Thyroid gland (tissue), 4 donors: ENCODE results near the gene PTPMT1. TPM values are rescaled to one million over a fixed set of nuclear protein-coding genes. Genes with fewer than 3 reads are reported as not detected.

ENCODE experiments used
- DNase-seq, 2 donors: peaks; one replicate each; pipeline ENCODE4 v3.0.0-alpha.2; 2019
- H3K27ac ChIP-seq, 3 donors: fragments of 200-600 bp; sonication (generic); 1 replicate in 2 of 3; 2 replicates in 1 of 3; pipeline ENCODE4 v1.5.1; 2016 to 2019; ENCODE audit warnings: mild to moderate bottlenecking in 1 of 3, moderate library complexity in 1 of 3
- H3K27me3 ChIP-seq: fragments of 200-600 bp; sonication (generic); one replicate; pipeline ENCODE4 v1.5.1; 2019
- H3K36me3 ChIP-seq, 2 donors: fragments of 200-600 bp; sonication (generic); one replicate each; pipeline ENCODE4 v1.5.1; 2016 to 2019
- H3K4me1 ChIP-seq, 2 donors: fragments of 200-600 bp; sonication (generic); one replicate each; pipeline ENCODE4 v1.5.1; 2017 to 2019
- H3K4me3 ChIP-seq, 3 donors: fragments of 200-600 bp; sonication (generic); replicated peaks in 1 of 3; 1 replicate in 2 of 3; 2 replicates in 1 of 3; pipeline ENCODE4 v1.5.1; 2016; ENCODE audit warnings: mild to moderate bottlenecking in 1 of 3
- H3K9me3 ChIP-seq: fragments of 200-600 bp; sonication (generic); one replicate; pipeline ENCODE4 v1.5.1; 2017
- POLR2A ChIP-seq, 2 donors: fragments of 450-650 bp; IDR thresholded peaks; one replicate each; pipeline ENCODE4 v1.6.1; 2017; ENCODE audit warnings: antibody characterized with exemption in 2 of 2, mild to moderate bottlenecking in 2 of 2, moderate library complexity in 1 of 2
- WGBS, 2 donors: methylation state at CpG; one replicate each; pipeline ENCODE4 v1.1.5; 2017; 5-methylcytosine and 5-hydroxymethylcytosine counted together
- intact Hi-C: fragments of 100-400 bp; cut with DNase I; formaldehyde crosslinking; loops from one replicate; pipeline ENCODE4 v1.15.1; 2023
- total RNA-seq, 4 donors: library from RNA; depleted of rRNA; stranded (reverse); fragments of >200 nt; gene quantifications; one replicate each; pipeline ENCODE4 v1.2.3, GENCODE V29; 2016
- TF ChIP-seq, protein P1 (sequence below), 6 experiments: fragments of 200-600 bp in 3 of 6; fragments of 450-650 bp in 3 of 6; sonication (generic) in 3 of 6; IDR thresholded peaks; one replicate each; pipeline ENCODE4 v1.5.1; 2016 to 2019; ENCODE audit warnings: antibody characterized with exemption in 6 of 6, mild to moderate bottlenecking in 2 of 6, inconsistent platforms in 1 of 6, moderate library complexity in 1 of 6

The PTPMT1 gene
- total RNA-seq, 4 donors from 2014 or later, result 93.9 to 149 (median 125) TPM

DNA sequence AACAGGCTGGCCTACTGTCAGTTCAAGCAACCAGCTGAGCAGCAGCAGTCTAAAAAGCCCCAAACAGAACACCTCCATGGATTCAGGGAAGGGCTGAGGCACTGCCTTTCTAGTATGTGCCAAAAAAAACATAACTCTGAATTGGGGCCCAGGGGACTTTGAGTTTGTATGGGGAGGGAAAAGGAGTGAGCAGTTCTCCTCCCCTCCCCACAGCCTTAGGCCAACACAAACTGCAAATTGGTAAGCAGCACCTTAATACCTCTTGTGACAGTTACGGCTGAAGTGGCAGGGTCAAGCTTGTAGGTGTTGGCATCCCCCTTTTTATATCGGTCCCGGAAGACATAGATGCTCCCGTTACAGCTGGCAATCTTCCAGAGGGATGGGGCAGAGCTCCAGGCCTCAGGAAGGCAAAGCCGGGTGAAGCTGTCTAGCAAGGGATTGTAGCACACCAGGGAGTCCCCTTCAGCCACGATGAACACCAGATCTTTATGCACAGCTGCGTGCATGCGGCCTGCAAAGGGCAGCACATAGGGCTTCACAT, 7.4 kb downstream of the PTPMT1 start:
- H3K27ac ChIP-seq, result no peak overlapping the region
- H3K4me3 ChIP-seq, result no peak overlapping the region
- H3K4me1 ChIP-seq, result peaks cover 1 to 14% of the 10 kb centered on the region in 2 donors
- H3K27me3 ChIP-seq, result no peaks in the 10 kb centered on the region
- H3K36me3 ChIP-seq, result peaks cover 21 to 41% of the 10 kb centered on the region in 2 donors
- H3K9me3 ChIP-seq, result no peaks in the 10 kb centered on the region
- intact Hi-C loops, result no loop called here
- TF ChIP-seq, protein P1, sequence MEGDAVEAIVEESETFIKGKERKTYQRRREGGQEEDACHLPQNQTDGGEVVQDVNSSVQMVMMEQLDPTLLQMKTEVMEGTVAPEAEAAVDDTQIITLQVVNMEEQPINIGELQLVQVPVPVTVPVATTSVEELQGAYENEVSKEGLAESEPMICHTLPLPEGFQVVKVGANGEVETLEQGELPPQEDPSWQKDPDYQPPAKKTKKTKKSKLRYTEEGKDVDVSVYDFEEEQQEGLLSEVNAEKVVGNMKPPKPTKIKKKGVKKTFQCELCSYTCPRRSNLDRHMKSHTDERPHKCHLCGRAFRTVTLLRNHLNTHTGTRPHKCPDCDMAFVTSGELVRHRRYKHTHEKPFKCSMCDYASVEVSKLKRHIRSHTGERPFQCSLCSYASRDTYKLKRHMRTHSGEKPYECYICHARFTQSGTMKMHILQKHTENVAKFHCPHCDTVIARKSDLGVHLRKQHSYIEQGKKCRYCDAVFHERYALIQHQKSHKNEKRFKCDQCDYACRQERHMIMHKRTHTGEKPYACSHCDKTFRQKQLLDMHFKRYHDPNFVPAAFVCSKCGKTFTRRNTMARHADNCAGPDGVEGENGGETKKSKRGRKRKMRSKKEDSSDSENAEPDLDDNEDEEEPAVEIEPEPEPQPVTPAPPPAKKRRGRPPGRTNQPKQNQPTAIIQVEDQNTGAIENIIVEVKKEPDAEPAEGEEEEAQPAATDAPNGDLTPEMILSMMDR (IDR thresholded peaks at IDR 0.05), result no peak
- no peak for DNase-seq
- WGBS, 2 donors, result 57 to 59% methylated on average over 7 to 8 of the region's 8 CpGs

DNA sequence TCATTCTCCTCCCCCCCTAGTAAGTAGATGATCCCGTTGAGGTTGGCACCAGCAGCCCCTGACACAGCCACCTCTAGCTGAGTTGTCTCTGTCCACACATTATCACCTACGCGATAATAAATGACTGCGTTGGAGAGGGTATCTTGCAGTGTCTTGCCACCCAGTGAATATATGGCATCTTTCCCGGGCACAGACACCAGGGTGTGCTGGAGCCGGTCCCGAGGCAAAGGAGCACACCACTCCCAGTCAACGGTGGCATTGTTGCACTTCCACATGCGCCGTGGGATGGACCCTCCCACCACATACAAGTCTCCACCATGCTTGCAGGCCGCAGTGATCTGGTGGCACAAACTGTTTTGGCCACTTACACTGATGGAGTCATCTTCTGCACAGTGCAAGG, 7.9 kb downstream of the PTPMT1 start:
- TF ChIP-seq, protein P1 (IDR thresholded peaks at IDR 0.05), result no peak
- peaks cover 21 to 41% of the 10 kb centered on the region in 2 donors for H3K36me3 ChIP-seq
- H3K4me3 ChIP-seq, result no peak overlapping the region
- no peaks in the 10 kb centered on the region for H3K27me3 ChIP-seq
- WGBS, 2 donors, result 82 to 90% methylated on average over 11 of the region's 11 CpGs
- H3K9me3 ChIP-seq, result no peaks in the 10 kb centered on the region
- no peak overlapping the region for H3K27ac ChIP-seq
- intact Hi-C loops, result no loop called here
- peaks cover 7 to 19% of the 10 kb centered on the region in 2 donors for H3K4me1 ChIP-seq
- no peak for DNase-seq

DNA sequence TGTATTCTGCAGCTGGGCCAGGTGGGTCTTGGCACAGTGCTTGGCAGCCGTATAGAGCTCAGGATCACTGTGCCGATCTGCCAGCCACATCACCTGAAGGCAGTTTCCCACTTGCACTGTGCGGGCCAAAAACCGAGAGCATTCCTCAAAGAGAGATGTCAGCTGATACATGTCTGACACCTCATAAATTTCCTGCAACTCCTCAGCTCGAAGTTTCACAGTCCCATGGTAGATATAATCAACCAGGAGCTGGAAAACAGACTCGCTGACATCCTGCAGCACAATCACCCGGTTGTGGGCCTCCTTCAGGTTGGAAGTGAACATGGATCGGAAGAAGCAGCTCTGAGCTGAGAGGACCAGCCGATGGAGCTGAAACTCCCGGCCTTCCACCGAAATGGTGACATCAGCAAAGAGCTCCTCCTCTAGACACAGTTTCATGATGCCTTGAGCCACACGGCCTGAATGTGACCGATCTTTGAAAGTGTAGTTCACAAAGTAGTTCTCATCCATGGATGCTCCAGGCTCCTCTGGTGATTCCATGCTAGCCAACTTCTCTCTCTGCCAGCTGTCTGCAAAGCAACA, 12.2 kb downstream of the PTPMT1 start:
- WGBS, 2 donors, result 80 to 82% methylated on average over 13 of the region's 13 CpGs
- no peak for DNase-seq
- Histone ChIP-seq H3K27ac (no peak overlapping the region), H3K4me1 (peaks cover 11 to 28% of the 10 kb centered on the region in 2 donors), H3K9me3 (no peaks in the 10 kb centered on the region), H3K4me3 (peak overlapping the region in 1 of 3 donors; percentile 95), H3K36me3 (peaks cover 35 to 46% of the 10 kb centered on the region in 2 donors), H3K27me3 (no peaks in the 10 kb centered on the region)
- TF ChIP-seq POLR2A (IDR thresholded peaks at IDR 0.05), result no peak
- TF ChIP-seq, protein P1 (IDR thresholded peaks at IDR 0.05), result no peak
- intact Hi-C loops, result no loop called here

DNA sequence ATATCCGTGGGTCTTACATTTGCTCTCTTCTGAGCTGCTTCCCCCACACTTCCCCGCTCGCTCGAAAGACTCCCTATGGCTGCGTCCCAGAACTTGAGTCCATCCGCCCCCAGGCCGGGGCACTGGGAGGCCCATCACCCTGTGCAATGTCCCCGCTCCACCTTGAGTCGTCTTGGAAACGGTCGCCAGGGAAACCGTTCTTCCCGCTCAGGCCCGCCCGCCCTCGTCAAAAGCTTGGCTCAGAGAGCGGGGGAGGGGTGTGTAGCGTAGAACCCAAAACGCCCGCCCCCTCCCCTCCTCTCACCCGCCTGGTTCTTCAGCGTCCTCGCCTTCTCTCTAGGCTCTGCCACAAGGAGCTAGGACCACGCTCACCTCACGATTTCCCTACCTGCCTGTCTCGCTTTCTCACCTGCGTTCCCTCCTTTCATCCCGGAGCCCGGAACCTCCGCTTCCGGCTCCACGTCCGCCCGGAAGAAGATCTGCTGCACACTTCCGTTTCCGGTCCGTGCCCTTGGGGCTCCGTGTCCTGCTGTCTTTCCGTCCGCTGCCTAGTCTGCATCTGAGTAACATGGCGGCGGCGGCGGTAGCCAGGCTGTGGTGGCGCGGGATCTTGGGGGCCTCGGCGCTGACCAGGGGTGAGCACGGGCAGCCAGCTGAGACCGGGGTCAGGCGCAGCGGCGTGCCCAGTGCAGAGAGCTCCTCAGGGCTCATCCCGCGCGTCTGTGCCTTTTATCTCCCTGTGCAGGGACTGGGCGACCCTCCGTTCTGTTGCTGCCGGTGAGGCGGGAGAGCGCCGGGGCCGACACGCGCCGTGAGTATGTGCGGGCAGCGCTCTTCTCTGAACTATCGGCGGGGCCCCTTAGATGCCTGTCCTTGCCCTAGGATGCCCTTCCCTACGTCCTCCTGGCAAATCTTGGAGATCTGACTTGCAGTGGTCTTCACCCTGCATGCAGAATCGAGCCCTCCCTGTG, 13.4 kb downstream of the PTPMT1 start, which contains the start of the genes KBTBD4 and NDUFS3:
Gene KBTBD4, minus strand, starts transcription at position 447 of the 971 bp plus-strand sequence. Its CDS starts 19 bp downstream, at position 428.
Gene NDUFS3, plus strand, starts transcription at position 551 of the 971 bp plus-strand sequence. Its CDS starts 18 bp downstream, at position 569.
- H3K4me3 ChIP-seq, result peak within 1 kb of the TSS; percentile 87 to 95 (median 93)
- intact Hi-C loops, result no loop called here
- H3K27ac ChIP-seq, result peak within 1 kb of the TSS; percentile 67 to 89 (median 77)
- DNase-seq, result peak; percentile 85 to 90
- H3K4me1 ChIP-seq, result peaks cover 11 to 22% of the 10 kb centered on the region in 2 donors
- no peaks in the 10 kb centered on the region for H3K9me3 ChIP-seq
- H3K36me3 ChIP-seq, result peaks cover 38 to 45% of the 10 kb centered on the region in 2 donors
- no peaks in the 10 kb centered on the region for H3K27me3 ChIP-seq
- TF ChIP-seq POLR2A (IDR thresholded peaks at IDR 0.05), result peak; percentile 14 to 62
- TF ChIP-seq, protein P1 (IDR thresholded peaks at IDR 0.05), result no peak
- WGBS, 2 donors, result 0 to 1% methylated on average over 48 to 67 of the region's 72 CpGs
